Glomerular endothelial cell (primary cell): ENCODE data around the gene RPTOR. TPM values are rescaled to one million over a fixed set of nuclear protein-coding genes. Genes with fewer than 3 reads are reported as not detected.
"Not testable (repeated sequence)": the region's sequence is repeated elsewhere in the genome, so short reads cannot be mapped to it uniquely, and the experiment has no call there.

ENCODE experiments used
- DNase-seq: peaks from one replicate; pipeline ENCODE4 v3.0.0-alpha.2; 2011; ENCODE audit warnings: low read depth, low spot score; ENCODE audit errors: extremely low read depth
- total RNA-seq: library from RNA; depleted of rRNA; stranded (reverse); fragments of >200 nt; gene quantifications from 2 replicates; pipeline ENCODE4 v1.2.3, GENCODE V29; 2015

The RPTOR gene
- total RNA-seq, 1 donor from 2014 or later, result 37.5 TPM

DNA sequence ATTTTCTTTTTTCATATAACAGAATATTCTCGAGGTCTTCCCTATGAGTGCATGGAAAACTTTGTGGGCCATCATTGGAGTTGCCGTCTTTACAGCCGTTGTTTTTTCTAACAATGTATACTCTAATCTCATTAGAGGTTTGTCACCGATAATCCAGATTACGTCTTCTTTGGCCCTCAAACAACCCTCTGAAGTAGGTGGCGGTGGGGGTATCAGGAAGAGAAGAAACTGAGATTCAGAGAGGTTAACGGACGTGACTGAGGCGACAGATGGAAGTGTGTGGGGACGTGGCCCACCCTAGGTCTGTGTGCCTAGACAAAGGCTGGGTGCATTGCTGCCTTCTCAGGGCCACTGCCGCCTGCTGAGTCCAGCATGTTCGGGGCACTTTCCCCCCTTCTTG is 63.7 kb downstream of the RPTOR start:
- no peak for DNase-seq

GRCh38 chr17:80609757-80610156 is 65.1 kb downstream of the RPTOR start:
- no peak for DNase-seq

- DNase-seq, result no peak
Measured at GRCh38 chr17:80611816-80612215, 67.2 kb downstream of the RPTOR start.

DNA sequence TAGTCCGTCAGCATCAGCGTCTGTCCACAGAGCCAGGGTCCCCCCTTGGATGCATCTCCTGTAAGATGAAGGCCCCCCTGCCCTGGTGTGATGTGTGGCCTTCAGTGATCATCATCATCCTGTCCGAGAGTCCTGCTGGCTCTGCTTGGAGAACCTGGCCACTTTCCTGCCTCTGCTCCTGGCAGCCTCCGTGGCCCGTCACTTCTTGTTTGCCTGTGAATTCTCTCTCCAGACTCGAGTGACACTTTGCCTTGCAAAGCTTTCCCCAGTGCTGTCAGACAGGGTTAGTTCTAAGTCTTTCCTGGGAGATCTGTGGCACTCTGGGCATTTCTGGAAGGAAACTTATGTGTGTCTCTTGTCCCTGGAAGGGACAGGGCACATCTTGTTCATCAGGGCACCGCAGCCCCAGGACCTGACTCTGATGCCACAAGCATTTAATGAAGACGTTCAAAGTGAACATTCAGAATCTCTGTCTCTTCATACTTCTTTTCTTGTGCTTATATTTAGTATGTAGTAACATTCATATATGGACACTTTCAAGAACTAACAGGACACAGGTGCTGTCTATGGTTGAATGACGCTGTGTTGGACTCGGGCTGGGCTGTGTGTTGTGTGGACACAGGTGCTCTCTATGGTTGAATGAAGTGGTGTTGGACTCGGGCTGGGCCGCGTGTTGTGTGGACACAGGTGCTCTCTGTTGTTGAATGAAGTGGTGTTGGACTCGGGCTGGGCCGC is 68.5 kb downstream of the RPTOR start:
- DNase-seq, result no peak

GRCh38 chr17:80613732-80614071 is 69.1 kb downstream of the RPTOR start:
- no peak for DNase-seq

DNA sequence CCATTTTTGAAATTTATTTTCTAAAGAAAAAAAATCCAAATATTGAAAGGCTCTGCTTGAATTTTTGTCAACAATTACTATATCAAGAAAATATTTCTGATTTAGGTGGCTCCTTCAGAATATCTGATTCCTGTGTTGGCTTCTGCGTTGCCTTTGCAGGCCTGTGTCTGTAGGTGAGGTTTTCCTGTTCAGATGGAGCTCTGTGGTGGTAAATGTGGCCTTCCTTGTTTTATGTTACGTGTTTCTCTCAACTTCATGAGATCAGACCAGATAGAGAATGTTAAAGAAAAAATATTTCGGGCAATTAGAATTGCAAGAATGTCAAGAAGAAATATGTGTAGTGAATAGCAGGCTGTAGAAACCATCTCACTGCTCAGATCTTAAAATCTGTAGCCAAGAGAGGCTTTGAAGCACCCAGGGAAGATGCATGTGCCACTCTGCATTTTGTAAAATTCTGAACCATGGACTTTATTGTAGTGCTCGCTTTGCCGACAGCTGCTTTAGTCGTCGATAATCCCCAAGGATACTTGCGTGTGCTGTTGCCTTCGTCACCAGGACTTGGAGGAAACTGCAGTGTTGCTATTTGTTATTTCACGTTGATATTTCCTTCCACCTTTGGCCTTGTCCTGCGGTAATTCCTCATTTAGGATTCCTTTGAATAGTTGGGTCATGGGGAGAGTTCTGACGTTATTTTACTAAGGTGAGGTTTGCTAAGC is 69.9 kb downstream of the RPTOR start:
- no peak for DNase-seq

DNA sequence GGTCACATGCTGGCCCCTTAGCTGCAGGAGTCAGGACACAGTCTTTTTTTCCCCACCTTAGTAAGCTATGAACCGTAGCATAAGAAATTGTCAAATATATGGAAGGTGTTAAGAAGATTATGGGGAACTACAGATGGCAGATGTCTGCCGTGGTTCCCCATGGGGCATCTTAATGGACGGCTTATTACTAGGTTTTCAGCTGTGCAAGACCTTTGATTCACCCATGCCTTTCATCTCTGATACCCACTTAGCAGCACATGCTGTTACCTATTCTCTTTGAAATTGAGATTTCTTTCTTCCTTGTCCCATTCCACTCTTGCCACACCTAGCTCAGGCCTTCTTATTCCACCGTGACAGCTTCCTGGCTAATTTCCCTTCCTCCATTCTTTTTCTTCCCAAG is 70.7 kb downstream of the RPTOR start:
- no peak for DNase-seq

- no peak for DNase-seq
Measured at GRCh38 chr17:80616705-80617104, 72.1 kb downstream of the RPTOR start.

DNA sequence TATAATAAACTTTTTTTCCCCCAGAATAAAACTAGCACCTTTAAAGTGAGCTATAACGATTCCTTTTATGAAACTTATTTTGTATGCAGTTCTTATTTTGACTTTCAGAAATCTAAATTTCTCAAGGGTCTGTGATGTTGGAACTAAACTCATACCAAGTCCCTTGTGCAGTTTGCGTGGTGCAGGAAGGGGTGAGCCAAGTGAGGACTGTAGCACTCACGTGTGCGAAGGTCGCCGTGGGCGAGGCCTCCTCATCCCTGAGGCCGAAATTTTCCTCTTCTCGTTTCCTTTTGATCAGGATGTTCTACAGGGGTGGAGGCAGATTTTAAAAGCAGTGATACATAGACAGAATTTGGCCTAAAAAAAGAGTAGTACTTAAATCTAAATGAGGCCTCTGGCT is 73.7 kb downstream of the RPTOR start:
- DNase-seq, result no peak

- DNase-seq, result no peak
Measured at GRCh38 chr17:80619535-80620235, 75.0 kb downstream of the RPTOR start.

DNA sequence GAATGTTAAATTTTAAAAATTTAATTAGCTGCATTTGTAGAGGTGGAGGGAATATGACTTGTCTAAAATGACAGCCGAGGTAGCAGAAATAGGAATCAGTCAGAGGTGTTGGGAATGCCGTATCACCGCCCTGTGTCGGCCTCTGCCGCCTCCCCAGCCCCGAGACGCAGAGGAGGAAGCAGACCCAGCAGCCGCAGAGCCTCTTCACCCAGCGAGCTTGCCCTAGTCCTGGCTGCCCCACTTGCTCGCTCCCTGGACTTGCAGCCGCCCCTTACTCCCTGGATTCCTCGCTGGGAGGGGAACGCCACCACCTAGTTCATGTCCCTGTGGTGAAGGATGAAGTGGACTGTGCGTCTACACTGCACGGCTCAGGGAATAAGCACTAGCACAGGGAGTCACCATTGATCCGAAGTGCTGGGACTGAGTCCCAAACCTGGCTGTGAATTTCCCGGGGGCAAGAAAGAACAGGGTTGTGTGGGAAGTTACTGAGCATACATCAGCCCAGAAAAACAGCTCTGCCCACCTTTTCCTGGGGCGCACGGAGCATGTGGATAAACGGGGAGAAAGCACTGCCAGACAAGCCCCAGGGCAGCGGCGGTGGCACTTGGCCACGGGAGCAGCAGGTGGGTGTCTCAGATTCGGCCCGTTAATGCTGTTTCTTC is 76.8 kb downstream of the RPTOR start:
- DNase-seq, result no peak

DNA sequence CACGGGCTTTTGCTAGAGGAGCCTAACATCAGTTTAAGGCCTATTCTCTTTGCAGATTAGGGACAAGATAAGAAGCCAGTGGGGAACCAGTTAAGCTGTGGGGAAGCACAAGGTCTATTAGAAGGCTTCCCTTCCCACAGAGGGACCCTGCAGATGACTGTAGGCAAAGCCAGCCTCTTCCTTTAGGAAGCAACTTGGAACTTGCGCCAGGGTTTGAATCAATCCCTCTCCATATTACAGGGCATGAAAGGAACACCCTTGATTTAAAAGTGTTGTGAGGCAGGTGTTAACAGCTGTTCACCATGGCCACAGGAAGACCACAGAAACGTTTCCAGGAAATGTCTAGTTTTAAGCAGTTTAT is 77.3 kb downstream of the RPTOR start:
- DNase-seq, result no peak

- DNase-seq, result no peak
Measured at GRCh38 chr17:80624864-80625263, 80.2 kb downstream of the RPTOR start.

- DNase-seq, result no peak
Measured at GRCh38 chr17:80625627-80626026, 81.0 kb downstream of the RPTOR start.

- DNase-seq, result not testable (repeated sequence)
Measured at GRCh38 chr17:80628881-80629280, 84.2 kb downstream of the RPTOR start.

DNA sequence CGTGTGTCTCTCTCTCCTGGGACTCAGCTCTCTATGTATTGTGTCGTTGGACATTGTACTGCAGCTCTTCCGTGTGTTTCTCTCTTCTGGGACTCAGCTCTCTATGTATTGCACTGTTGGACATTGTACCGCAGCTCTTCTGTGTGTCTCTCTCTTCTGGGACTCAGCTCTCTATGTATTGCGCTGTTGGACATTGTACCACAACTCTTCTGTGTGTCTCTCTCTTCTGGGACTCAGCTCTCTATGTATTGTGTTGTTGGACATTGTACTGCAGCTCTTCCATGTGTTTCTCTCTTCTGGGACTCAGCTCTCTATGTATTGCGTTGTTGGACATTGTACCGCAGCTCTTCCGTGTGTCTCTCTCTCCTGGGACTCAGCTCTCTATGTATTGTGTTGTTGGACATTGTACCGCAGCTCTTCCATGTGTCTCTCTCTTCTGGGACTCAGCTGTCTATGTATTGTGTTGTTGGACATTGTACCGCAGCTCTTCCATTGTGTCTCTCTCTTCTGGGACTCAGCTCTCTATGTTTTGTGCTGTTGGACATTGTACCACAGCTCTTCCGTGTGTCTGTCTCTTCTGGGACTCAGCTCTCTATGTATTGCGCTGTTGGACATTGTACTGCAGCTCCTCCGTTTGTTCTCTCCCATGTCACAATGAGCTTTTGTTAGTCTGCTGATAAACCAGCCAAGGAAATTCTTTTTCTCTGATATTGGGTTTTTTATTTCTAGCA is 84.8 kb downstream of the RPTOR start:
- no peak for DNase-seq

GRCh38 chr17:80630560-80631120 is 86.0 kb downstream of the RPTOR start:
- no peak for DNase-seq

DNA sequence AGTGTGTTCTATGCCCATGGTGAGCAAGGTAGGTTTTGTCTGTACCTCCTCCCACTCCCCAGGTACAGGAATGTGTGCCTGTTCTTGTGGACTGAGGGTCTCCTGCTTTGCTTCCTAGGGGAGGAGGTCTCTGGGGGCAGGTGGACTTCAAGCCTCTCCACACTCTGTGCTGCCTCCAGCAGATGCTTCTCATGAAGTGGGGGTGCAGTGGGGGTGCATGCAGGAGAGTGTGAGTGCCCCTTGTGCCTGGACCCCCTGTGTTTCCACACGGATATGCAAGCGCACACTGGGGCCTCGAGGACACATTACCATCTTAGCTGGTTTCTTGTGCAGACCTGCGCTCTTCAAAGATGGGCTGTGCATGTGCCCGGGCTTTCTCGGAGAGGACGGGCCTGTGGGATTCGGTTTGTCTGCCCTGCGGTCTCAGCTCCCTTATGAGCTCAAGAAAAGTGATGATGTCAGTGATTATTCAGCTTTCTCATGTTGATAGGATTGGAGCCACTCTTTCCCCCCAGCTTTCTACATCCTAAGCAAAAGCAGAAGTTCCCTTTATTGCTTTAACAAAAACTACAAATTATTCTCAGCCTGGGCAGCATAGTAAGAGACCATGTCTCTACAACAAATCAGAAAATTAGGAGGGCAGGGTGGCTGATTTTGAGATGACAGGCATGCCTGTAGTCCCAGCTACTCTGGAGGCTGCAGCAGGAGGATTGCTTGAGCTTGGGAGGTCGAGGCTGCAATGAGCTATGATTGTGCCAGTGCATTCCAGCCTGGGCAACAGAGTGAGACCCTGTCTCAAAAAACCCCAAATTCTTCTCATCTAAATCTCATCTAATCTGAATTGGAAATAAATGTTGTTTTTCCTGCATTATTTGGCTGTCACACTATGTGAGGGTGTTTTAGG is 86.8 kb downstream of the RPTOR start:
- DNase-seq, result no peak

GRCh38 chr17:80632046-80632581 is 87.5 kb downstream of the RPTOR start:
- no peak for DNase-seq
